GM23338 (cell line): Measurements from ENCODE around the gene LYPD5. TPM values are rescaled to one million over a fixed set of nuclear protein-coding genes. Genes with fewer than 3 reads are reported as not detected.

Experiments
- ATAC-seq: fragments of 200-7000 bp; cut with Tn5 transposase; 3 replicates; pipeline ENCODE4 v1.9.1; 2020
- DNase-seq: peaks from one replicate; pipeline ENCODE4 v3.0.0-alpha.2; 2015; ENCODE audit warnings: low spot score
- H2AFZ ChIP-seq: fragments of 200-600 bp; sonication (generic); 2 replicates; pipeline ENCODE4 v1.8.0; 2016; ENCODE audit warnings: antibody characterized with exemption, mild to moderate bottlenecking, moderate library complexity
- H3F3A ChIP-seq: fragments of 200-600 bp; sonication (generic); replicated peaks from 2 replicates; pipeline ENCODE4 v1.8.0; 2017; ENCODE audit warnings: antibody characterized with exemption, mixed run types, low read depth
- H3K27ac ChIP-seq: fragments of 200-600 bp; sonication (generic); 2 replicates; pipeline ENCODE4 v1.6.1; 2016; ENCODE audit warnings: low read depth
- H3K27me3 ChIP-seq: fragments of 200-600 bp; sonication (generic); 2 replicates; pipeline ENCODE4 v1.8.0; 2016; ENCODE audit warnings: mild to moderate bottlenecking, mixed run types, moderate library complexity; ENCODE audit not compliant: insufficient read depth
- H3K36me3 ChIP-seq: fragments of 200-600 bp; sonication (generic); 2 replicates; pipeline ENCODE4 v1.8.0; 2016; ENCODE audit warnings: mild to moderate bottlenecking; ENCODE audit not compliant: insufficient read depth
- H3K4me1 ChIP-seq: fragments of 200-600 bp; sonication (generic); 2 replicates; pipeline ENCODE4 v1.8.0; 2016; ENCODE audit warnings: mild to moderate bottlenecking, moderate library complexity; ENCODE audit not compliant: insufficient read depth
- H3K4me2 ChIP-seq: fragments of 200-600 bp; sonication (generic); 2 replicates; pipeline ENCODE4 v1.7.1; 2017; ENCODE audit warnings: mixed run types
- H3K4me3 ChIP-seq: fragments of 200-600 bp; sonication (generic); 2 replicates; pipeline ENCODE4 v1.6.1; 2016; ENCODE audit warnings: mixed run types
- H3K79me2 ChIP-seq: fragments of 200-600 bp; sonication (generic); replicated peaks from 2 replicates; pipeline ENCODE4 v1.8.0; 2017; ENCODE audit warnings: mild to moderate bottlenecking; ENCODE audit not compliant: insufficient read depth
- H3K9me2 ChIP-seq: fragments of 200-600 bp; sonication (generic); 2 replicates; pipeline ENCODE4 v1.8.0; 2017; ENCODE audit not compliant: insufficient read depth
- H4K20me1 ChIP-seq: fragments of 200-600 bp; sonication (generic); replicated peaks from 2 replicates; pipeline ENCODE4 v1.8.0; 2017; ENCODE audit warnings: mild to moderate bottlenecking; ENCODE audit not compliant: insufficient read depth
- H3K27ac Mint-ChIP-seq: 2 replicates; pipeline ENCODE4 v1.8.0; 2020; ENCODE audit warnings: inconsistent platforms, mild to moderate bottlenecking, moderate library complexity, mixed read lengths
- H3K27me3 Mint-ChIP-seq: 3 replicates; pipeline ENCODE4 v1.8.0; 2022; ENCODE audit warnings: low read depth, mild to moderate bottlenecking, moderate library complexity, mixed read lengths, inconsistent platforms; ENCODE audit not compliant: insufficient read depth, poor library complexity
- H3K36me3 Mint-ChIP-seq: 3 replicates; pipeline ENCODE4 v1.8.0; 2021; ENCODE audit warnings: low read depth, mild to moderate bottlenecking, inconsistent platforms, moderate library complexity, mixed read lengths
- H3K4me1 Mint-ChIP-seq: 3 replicates; pipeline ENCODE4 v1.8.0; 2020; ENCODE audit warnings: mild to moderate bottlenecking, inconsistent platforms, mixed read lengths
- H3K4me3 Mint-ChIP-seq: 3 replicates; pipeline ENCODE4 v1.8.0; 2021; ENCODE audit warnings: moderate library complexity, mild to moderate bottlenecking, inconsistent platforms, mixed read lengths
- H3K9me3 Mint-ChIP-seq: 3 replicates; pipeline ENCODE4 v1.8.0; 2020; ENCODE audit warnings: moderate library complexity, mild to moderate bottlenecking, inconsistent platforms, mixed read lengths
- CREB1 ChIP-seq: fragments of 250-450 bp; sonication (Bioruptor Pico); IDR thresholded peaks from 2 replicates; pipeline ENCODE4 v1.5.0; 2020; ENCODE audit warnings: low read depth, mild to moderate bottlenecking, moderate library complexity
- EZH2phosphoT487 ChIP-seq: fragments of 200-600 bp; sonication (generic); IDR thresholded peaks from one replicate; pipeline ENCODE4 v1.8.1; 2018; ENCODE audit warnings: antibody characterized with exemption; ENCODE audit not compliant: unreplicated experiment
- JUNB ChIP-seq: IDR thresholded peaks from one replicate; pipeline ENCODE4 v1.6.1; 2016; ENCODE audit warnings: antibody characterized with exemption; ENCODE audit not compliant: unreplicated experiment
- NANOG ChIP-seq: IDR thresholded peaks from 2 replicates; pipeline ENCODE4 v1.6.1; 2016; ENCODE audit warnings: antibody characterized with exemption, borderline replicate concordance
- POLR2AphosphoS5 ChIP-seq: IDR thresholded peaks from 2 replicates; pipeline ENCODE4 v1.6.1; 2016; ENCODE audit warnings: antibody characterized with exemption, low read depth
- STAT1 ChIP-seq: IDR thresholded peaks from one replicate; pipeline ENCODE4 v1.6.1; 2016; ENCODE audit warnings: antibody characterized with exemption; ENCODE audit not compliant: unreplicated experiment
- ZNF331 ChIP-seq: fragments of 250-450 bp; sonication (Bioruptor Pico); IDR thresholded peaks from 2 replicates; pipeline ENCODE4 v1.5.0; 2020; ENCODE audit warnings: low read depth, mild to moderate bottlenecking, moderate library complexity
- polyA plus RNA-seq: library from polyadenylated mRNA; unstranded; fragments of >200 nt; fragmentation: Nextera tagmentation; extraction: Ambion mirVana; gene quantifications from 2 replicates; pipeline ENCODE4 v1.2.1, GENCODE V29; 2016
- total RNA-seq: library from RNA; depleted of rRNA; stranded (reverse); fragments of >200 nt; shearing (Covaris generic); gene quantifications from 2 replicates; pipeline ENCODE4 v1.2.3, GENCODE V29; 2014
- TF ChIP-seq, protein P1 (sequence below): IDR thresholded peaks from one replicate; pipeline ENCODE4 v1.6.1; 2018; ENCODE audit warnings: antibody characterized with exemption; ENCODE audit not compliant: unreplicated experiment
- TF ChIP-seq, protein P2 (sequence below), 2 experiments: fragments of 200-600 bp in 1 of 2; sonication (generic) in 1 of 2; conservative IDR thresholded peaks; 2 replicates each; pipeline versions ENCODE4 v1.5.1 to v1.6.1; 2016 to 2017; ENCODE audit warnings: antibody characterized with exemption in 2 of 2, low read depth in 2 of 2, mild to moderate bottlenecking in 2 of 2, moderate library complexity in 1 of 2

LYPD5 gene
- total and polyA plus RNA-seq, 2 experiments from 2014 or later = 1.1 to 1.5 TPM

DNA sequence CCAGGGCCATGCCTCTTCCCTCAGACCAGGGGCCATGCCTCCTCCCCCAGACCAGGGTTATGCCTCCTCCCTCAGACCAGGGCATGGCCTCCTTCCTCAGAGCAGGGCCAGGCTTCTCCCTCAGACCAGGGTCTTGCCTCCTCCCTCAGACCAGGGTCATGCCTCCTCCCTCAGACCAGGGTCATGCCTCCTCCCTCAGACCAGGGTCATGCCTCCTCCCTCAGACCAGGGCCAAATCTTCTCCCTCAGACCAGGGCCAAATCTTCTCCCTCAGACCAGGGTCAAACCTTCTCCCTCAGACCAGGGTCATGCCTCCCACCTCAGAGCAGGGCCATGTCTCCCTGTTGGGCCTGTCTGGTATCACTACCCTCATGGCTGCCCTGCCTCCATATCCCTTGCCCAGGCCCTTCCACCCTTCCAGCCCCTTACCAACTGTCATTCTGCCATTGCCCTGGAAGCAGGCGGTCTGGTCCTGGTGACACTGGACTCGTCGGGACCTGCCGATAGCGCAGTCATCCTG lies 4.2 kb downstream of the LYPD5 start:
- Mint-ChIP-seq H3K36me3 (no peaks in the 10 kb centered on the region), H3K9me3 (no peaks in the 10 kb centered on the region; the same call in 2 of the 3 replicates), H3K4me3 (peak overlapping the region; percentile 78), H3K4me1 (no peaks in the 10 kb centered on the region; the same call in 2 of the 3 replicates), H3K27ac (no peak overlapping the region), H3K27me3 (peaks cover 40% of the 10 kb centered on the region)
- Histone ChIP-seq H3K4me1 (no peaks in the 10 kb centered on the region), H3K27me3 (peaks cover 48% of the 10 kb centered on the region), H4K20me1 (no peaks in the 10 kb centered on the region), H3K27ac (no peak overlapping the region), H2AFZ (peak overlapping the region; percentile 97), H3K36me3 (no peaks in the 10 kb centered on the region), H3K4me3 (peak overlapping the region; percentile 76), H3K79me2 (no peaks in the 10 kb centered on the region), H3K4me2 (peak overlapping the region; percentile 88), H3F3A (no peaks in the 10 kb centered on the region), H3K9me2 (no peaks in the 10 kb centered on the region)
- ATAC-seq (no peak), DNase-seq (no peak)
- TF ChIP-seq, protein P1, sequence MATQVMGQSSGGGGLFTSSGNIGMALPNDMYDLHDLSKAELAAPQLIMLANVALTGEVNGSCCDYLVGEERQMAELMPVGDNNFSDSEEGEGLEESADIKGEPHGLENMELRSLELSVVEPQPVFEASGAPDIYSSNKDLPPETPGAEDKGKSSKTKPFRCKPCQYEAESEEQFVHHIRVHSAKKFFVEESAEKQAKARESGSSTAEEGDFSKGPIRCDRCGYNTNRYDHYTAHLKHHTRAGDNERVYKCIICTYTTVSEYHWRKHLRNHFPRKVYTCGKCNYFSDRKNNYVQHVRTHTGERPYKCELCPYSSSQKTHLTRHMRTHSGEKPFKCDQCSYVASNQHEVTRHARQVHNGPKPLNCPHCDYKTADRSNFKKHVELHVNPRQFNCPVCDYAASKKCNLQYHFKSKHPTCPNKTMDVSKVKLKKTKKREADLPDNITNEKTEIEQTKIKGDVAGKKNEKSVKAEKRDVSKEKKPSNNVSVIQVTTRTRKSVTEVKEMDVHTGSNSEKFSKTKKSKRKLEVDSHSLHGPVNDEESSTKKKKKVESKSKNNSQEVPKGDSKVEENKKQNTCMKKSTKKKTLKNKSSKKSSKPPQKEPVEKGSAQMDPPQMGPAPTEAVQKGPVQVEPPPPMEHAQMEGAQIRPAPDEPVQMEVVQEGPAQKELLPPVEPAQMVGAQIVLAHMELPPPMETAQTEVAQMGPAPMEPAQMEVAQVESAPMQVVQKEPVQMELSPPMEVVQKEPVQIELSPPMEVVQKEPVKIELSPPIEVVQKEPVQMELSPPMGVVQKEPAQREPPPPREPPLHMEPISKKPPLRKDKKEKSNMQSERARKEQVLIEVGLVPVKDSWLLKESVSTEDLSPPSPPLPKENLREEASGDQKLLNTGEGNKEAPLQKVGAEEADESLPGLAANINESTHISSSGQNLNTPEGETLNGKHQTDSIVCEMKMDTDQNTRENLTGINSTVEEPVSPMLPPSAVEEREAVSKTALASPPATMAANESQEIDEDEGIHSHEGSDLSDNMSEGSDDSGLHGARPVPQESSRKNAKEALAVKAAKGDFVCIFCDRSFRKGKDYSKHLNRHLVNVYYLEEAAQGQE = no peak
- TF ChIP-seq JUNB (no peak), STAT1 (no peak), ZNF331 (CRISPR knock-in tag) (no peak), POLR2AphosphoS5 (no peak), CREB1 (CRISPR knock-in tag) (no peak), EZH2phosphoT487 (no peak)

DNA sequence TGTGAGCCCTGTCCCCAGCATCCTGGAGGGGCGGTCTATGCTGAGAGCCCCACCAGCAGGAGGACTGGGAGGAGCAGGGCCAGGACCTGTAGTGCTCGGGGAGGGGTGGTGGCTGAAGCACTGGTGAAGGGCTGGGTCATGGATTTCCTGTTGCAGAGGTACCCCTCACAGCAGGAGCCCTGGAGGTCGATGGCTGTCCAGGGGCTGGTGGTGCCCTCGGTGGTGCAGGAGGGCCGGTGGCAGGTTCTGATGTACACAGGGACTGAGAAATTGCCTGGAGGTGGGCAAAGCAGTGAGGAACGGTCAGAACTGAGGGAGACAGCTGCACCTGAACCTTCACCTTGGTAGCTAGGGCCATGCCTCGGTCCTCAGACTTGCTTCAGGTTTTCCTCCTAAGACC lies 4.7 kb downstream of the LYPD5 start:
- H3K27ac ChIP-seq = no peak overlapping the region
- Mint-ChIP-seq H3K27me3 (peaks cover 39% of the 10 kb centered on the region), H3K27ac (no peak overlapping the region), H3K9me3 (no peaks in the 10 kb centered on the region; the same call in 2 of the 3 replicates), H3K4me3 (peak overlapping the region; percentile 78; the same call in 2 of the 3 replicates), H3K36me3 (no peaks in the 10 kb centered on the region), H3K4me1 (no peaks in the 10 kb centered on the region; the same call in 2 of the 3 replicates)
- H3K4me1 ChIP-seq = no peaks in the 10 kb centered on the region
- H2AFZ ChIP-seq = no peak overlapping the region
- ATAC-seq (no peak), DNase-seq (no peak)
- H4K20me1 ChIP-seq = no peaks in the 10 kb centered on the region
- H3K79me2 ChIP-seq = no peaks in the 10 kb centered on the region
- H3K9me2 ChIP-seq = no peaks in the 10 kb centered on the region
- H3K4me2 ChIP-seq = no peak overlapping the region
- no peaks in the 10 kb centered on the region for H3K36me3 ChIP-seq
- H3F3A ChIP-seq = no peaks in the 10 kb centered on the region
- H3K27me3 ChIP-seq = peaks cover 48% of the 10 kb centered on the region
- H3K4me3 ChIP-seq = no peak overlapping the region
- TF ChIP-seq, protein P2, sequence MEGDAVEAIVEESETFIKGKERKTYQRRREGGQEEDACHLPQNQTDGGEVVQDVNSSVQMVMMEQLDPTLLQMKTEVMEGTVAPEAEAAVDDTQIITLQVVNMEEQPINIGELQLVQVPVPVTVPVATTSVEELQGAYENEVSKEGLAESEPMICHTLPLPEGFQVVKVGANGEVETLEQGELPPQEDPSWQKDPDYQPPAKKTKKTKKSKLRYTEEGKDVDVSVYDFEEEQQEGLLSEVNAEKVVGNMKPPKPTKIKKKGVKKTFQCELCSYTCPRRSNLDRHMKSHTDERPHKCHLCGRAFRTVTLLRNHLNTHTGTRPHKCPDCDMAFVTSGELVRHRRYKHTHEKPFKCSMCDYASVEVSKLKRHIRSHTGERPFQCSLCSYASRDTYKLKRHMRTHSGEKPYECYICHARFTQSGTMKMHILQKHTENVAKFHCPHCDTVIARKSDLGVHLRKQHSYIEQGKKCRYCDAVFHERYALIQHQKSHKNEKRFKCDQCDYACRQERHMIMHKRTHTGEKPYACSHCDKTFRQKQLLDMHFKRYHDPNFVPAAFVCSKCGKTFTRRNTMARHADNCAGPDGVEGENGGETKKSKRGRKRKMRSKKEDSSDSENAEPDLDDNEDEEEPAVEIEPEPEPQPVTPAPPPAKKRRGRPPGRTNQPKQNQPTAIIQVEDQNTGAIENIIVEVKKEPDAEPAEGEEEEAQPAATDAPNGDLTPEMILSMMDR (conservative IDR thresholded peaks at IDR 0.05; ENCODE audit: low read depth in 2 of 2) = no peak
- no peak for TF ChIP-seq NANOG
- TF ChIP-seq, protein P1 = no peak
